NCI-H510A treated with DMSO at 0.1 percent for 48 hours (cell line): ENCODE measurements around the gene GCGR.

ENCODE experiments used
- DNase-seq: peaks from one replicate; lab custom pipeline; 2025; lab: John Stamatoyannopoulos, UW

The GCGR gene

DNA sequence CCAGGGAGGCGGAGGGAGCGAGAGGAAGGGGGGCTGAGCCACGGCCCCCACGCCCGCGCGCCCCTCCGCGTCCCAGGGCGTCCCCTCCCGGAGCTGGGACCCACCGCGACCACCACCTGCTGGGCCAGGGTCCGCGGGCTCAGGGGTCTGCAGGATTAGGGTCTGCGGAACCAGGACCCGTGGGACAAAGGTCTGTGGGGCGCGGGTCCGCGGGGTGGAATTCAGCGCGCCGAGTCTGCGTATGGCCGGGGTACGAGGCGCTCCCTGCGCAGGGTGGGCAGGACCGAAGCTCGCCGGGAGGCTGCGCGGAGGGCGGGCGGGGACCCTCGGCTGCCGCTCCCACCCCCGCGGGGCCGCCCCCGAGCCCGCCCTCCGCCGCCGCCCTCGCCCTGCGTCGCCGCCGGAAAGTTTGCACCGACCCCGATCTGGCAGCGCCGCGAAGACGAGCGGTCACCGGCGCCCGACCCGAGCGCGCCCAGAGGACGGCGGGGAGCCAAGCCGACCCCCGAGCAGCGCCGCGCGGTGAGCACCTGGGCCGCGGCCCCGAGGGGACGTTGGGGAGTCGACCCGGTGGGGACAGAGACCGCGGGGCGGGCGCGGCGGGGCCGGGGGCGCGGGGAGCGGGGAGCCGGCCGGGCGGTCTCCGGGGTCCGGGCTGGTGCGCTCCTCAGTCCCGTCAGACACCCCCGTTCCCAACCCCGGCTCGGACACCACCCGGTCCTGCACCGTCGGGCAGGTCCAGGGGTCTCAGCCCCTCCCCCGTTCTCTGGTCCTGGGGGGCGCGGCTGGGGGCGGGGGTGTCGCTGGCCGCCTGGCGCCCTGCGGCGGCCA is at the start of gene GCGR:
GCGR (plus strand) TSS at position 423 of the 831 bp plus-strand sequence. CDS start 4,869 bp downstream, outside the sequence.
- DNase-seq = no peak

DNA sequence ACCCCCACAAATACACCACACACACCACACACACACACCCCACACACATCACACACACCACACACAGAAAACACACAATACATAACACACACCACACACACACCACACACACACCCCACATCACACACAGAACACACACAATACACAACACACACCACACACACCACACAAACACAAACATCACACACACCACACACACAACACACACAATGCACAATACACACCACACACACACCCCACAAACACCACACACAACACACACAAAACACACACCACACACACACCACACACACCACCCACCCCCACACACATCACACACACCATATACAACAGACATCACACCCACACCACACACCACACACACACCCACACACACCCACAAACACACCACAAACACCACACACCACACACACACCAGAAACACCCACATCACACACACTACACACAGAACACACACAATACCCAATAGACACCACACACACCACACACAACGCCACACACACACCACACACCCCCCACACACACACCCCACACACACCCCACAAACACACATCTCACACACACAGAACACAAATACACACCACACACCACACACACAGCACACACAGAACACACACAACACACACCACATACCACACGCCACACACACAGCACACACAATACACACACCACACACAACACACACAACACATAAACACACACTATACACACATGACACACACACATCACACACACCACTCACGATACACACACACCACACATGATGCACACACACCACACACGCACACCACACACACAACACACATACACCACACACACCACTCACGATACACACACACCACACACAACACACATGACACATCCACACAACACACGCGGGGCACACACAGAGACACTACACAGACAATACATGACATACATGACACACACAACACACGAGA is 11.0 kb upstream of the GCGR start:
- DNase-seq = no peak

DNA sequence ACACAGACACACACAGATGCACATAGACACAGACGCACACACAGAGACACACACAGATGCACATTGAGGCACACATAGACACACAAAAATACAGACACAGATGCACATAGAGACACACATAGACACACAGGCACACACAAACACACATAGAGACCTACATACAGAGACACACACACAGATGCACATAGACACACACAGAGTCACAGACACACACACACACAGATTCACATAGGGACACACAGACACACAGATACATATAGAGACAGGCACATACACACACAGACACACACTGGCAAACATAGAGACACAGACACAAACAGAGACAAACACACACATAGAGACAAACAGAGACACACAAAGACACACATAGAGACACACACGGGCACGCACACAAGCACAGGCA is 9.9 kb upstream of the GCGR start:
- no peak for DNase-seq

DNA sequence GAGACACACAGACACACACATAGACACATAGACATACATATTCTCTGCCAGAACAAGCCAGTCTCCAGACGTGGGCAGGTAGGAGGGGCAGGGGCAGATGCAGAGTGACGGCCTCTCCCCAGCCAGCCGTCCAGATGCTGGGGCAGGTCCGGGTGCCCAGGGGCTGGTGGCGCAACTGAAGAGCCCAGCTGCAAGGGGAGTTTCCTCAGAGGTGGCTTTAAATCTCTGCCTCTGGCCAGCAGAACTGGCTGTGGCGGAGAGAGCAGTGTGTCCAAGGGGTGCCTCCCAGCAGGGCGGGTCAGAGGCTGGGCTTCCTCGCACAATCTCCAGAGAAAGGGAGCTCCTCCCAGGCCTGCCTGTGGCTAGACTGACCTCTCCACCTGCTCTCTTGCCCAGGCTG is 9.4 kb upstream of the GCGR start:
- DNase-seq = no peak

DNA sequence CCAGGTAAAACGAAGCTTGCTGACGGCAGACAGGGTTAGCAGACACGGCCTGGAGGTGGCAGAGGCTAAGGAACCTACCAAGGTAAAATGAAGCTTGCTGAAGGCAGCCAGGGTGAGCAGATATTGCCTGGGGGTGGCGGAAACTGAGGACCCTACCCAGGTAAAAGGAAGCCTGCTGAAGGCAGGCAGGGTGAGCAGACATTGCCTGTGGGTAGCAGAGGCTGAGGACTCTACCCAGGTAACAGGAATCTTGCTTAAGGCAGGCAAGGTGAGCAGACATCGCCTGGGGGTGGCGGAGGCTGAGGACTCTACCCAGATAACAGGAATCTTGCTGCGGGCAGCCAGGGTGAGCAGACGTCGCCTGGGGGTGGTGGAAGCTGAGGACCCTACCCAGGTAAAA is 2.6 kb upstream of the GCGR start:
- no peak for DNase-seq

DNA sequence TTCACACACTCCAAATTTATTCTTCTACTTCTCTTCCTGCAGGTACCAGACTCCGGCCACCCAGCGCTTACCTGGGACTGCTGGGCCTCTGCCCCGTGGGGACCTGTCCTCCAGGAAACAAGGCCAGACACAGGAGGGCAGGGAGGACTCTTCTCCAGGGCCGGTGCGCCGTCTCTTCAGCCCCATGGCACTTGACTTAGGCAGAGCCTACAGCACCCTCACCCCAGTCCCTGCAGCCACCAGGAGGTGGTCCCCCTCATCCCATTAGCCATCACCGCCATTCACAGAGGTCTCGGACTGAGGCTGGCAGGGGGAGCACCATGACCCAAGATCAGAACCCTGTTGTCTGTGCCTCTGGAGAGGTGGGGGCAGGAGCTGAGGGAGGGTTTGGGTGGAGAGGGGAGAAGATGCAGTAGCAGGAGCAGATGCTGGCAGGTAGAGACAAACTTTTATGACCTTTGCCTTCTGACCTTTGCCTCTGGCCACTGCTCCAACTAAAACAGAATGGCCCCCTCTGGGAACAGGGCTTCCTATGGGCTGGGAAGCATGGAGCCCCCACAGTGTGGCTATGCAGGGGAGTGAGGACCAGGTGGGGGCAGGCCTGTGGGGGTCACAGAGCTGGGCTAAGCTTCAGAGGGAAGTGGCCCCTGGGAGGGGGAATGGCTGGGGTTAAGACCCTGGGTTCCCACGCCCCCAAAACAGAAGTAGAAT is 1.7 kb upstream of the GCGR start:
- no peak for DNase-seq

DNA sequence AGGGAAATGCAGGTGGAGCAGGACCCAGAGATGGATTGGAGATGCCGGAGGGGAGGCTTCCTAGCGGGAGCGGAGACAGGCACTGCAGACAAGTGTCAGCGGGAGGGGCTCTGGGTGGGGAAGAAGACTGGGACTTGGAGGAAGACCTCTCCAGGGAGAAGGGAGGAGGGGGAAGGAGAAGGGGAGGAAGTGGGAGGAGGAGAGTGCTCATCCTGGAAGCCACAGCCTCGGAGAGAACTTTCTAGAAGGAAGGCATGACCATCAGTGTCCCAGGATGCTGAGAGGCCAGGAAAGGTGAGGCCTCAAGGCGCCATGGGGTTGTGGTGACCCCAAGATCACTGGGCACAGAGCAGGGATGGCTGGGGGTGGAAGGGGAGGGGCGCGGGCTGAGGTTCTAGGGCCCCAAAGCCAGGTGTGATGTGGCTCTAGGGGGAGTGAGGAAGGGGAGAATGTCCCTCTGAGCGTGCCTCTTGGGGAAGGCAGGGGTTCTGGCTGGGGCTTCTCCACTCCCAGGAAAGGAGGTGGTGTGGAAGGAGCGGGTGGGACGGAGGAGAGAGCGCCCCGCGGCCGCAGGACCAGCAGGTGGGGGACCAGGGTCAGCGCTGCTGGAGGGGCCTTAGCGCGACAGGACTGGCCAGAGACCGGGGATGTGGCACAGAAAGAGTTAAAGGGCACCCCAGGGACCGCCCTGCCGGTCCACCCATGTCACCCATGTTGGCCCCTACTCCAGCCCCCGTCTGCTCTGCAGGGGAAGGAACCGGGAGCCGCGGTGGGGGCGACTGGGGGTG is 900 bp upstream of the GCGR start:
- DNase-seq = no peak

DNA sequence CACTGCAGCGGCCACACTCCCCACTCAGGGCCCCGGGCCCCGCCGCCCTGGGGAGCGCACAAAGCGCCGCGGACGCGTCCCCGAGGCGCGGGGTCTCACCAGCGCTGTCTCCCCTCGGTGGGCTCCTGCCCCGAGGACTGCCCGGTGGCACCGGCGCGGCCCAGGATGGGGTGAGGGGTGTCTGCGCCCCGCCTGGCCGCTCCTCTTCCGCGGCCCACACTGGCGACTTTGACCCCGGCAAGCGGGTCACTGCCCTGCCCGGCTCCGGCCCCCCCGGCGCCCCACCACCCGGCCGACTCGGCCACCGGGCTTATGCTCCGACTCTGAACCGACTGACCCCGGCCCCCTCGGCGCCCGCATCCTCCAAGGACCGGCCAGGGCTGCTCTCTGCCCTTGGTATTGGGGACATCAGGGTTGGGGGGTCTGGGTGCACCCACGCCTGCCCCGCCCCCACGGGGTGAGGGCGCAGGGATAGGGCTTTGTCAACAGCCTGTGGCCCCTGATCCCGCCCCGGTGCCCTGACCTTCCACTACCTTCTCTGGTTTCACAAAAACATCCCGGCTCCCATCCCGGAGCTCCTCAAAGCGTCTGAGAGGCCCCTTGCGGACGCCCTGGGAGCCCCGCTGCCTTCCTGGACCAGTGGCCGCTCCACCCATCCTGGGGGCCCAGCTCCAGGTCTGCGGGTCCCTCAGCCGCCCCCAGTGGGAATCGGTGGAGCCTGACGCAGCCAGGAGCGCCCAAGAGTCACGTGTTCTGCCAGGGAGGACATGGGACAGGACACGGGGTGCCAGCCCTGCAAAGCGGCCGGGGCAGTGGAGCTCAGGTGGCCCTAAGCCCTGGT is 829 bp downstream of the GCGR start:
- no peak for DNase-seq

DNA sequence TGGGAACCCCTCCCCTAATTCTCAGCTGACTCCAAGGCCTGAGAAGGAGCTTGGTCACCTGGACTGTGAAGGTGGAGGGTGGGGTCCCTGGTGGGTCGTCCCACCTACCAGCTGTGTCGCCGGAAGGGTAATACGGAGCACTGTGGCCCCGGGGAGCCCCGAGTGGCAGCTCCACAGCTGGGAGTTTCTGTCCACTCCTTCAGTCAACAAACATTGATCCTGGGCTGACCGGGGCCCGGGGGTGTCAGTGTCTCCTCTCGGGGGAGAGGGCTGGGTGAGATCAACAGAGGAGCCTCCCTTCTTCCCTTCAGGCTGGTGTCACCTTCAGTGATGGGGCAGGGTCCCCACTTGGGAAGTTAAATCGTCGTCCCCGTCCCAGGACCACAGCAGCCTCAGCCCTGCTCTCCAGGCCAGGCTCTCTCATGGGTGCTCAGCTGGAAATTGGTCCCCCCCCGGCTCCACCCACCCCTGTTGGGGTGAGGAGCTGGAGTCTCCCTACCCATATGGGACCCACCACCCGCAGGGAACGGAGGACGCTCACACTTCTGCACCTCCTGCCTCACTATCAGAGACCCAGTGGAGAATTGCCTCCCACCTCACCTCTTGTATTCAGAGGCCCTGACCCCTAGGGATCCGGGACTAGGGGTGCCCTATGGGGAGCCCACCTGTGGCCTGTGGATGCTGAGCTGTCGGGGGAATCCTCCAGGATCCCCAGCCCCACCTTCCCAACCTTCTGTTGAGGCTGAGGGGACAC is 1.9 kb downstream of the GCGR start:
- no peak for DNase-seq

DNA sequence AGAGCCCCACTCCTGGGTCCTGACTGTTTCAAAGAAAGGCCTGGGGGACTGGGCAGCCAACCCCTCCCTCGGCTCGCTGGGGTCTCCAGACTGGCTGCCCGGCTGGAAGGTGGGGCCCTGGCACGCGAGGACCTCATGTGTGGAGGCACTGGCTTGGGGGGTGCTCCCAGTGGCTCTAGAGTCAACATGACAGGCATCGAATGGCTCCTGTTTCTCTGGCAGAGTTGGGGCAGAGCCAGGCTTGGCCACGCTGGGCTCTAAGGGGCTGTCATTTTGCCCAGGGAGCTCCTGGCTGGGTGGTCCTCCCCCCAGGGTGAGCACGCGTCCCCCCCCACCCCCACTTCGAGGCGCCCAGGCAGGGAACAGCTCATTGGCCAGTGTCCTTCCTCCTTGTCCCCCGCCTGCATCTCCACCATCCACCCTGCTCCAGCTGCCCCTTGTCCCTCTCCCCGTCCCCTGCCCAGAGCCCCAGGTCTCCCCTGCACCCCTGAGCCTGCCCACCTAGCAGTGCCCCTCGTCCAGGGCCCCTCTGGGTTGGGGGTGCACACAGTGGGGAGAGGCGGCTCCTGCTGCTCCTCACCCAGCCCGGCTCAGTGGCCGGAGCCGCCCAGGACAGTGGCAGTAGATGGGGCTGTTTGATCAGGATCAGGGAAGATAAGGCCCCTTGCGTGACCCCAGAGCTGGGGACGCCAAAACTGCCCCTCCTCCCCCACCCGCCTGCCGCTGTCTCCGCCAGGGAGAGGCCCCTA is 2.7 kb downstream of the GCGR start:
- no peak for DNase-seq

DNA sequence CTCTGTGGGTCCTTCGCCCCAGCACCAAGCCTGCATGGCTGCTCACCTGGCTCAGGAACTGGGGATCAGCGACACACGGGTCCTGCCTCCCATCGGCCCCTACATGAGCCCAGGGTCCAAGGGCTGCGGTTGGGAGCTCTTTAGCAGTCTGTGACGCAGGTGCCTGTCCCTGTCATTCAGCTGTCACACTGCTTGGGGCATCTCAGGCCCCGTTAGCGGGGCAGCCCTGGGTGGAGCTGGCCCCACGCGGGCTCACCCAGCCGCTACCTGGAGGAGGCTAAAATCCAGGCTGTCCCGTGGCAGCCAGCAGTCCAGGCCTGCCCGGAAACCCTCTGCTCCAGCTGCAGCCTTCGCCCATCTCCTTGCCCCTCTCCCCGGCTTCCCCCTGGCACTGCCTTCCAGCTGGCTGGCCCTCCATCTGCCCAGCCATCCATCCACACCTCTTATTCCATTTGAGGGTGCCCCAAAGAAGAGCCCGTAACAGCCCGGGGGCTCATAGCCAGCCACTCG is 3.3 kb downstream of the GCGR start:
- DNase-seq = no peak

DNA sequence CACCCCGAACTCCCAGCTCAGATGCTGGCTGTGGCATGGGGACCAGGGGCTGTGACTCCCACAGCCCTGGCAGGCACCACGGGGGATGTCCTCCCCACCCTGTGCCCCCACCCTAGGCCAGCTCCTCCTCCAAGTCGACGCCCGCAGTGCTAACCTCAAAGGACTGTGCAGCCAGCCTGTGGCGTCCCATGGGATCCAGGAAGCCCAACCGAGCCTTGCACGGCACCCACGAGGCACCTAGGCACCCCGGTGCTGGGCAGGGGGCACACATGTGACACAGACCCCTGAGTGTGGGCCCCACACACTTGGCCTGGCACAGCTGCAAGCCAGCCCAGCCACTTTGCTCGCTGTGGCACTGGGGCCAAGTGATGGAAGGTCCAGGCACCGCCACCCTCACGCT is 3.9 kb downstream of the GCGR start:
- no peak for DNase-seq

DNA sequence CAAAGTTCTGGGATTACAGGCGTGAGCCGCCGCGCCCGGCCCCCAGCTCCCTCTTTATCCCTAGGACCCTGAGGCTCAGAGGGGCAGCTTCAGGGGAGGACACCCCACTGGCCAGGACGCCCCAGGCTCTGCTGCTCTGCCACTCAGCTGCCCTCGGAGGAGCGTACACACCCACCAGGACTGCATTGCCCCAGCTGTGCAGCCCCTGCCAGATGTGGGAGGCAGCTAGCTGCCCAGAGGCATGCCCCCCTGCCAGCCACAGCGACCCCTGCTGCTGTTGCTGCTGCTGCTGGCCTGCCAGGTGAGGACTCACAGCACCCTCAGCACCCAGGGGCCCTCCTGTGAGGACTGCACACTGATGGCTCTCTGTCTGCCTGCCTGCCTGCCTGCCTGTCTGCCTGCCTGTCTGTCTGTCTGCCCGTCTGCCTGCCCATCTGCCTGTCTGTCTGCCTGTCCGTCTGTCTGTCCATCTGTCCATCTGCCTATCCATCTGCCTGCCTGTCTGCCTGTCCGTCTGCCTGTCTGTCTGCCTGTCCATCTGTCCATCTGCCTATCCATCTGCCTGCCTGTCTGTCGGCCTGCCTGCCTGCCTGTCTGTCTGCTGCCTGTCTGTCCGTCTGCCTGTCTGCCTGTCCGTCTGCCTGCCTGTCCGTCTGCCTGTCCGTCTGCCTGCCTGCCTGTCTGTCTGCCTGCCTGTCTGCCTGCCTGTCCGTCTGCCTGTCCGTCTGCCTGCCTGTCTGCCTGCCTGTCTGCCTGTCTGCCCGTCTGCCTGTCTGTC is 5.0 kb downstream of the GCGR start:
- DNase-seq = no peak

DNA sequence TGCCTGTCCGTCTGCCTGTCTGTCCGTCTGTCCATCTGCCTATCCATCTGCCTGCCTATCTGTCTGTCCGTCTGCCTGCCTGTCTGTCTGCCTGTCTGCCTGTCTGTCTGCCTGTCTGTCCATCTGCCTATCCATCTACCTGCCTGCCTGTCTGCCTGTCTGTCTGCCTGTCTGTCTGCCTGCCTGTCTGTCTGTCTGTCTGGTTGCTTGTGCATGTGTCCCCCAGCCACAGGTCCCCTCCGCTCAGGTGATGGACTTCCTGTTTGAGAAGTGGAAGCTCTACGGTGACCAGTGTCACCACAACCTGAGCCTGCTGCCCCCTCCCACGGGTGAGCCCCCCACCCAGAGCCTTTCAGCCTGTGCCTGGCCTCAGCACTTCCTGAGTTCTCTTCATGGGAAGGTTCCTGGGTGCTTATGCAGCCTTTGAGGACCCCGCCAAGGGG is 5.6 kb downstream of the GCGR start:
- DNase-seq = no peak

DNA sequence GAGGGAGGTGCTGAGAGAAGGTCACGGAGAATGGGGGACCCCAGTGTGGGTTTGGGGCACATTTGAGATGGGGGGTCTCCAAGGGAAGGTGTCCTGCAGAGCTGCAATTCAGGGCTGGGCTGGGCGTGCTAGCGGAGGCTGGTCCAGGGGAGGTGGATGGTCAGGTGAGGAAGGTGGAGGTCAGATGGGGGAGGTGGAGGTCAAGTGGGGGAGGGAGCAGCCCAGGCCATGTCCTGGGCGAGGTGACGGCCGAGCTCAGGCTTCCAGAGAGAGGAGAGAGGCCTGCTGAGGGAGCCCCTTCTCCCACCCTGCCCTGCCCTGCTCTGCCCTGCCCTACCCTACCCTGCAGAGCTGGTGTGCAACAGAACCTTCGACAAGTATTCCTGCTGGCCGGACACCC is 6.5 kb downstream of the GCGR start:
- no peak for DNase-seq

DNA sequence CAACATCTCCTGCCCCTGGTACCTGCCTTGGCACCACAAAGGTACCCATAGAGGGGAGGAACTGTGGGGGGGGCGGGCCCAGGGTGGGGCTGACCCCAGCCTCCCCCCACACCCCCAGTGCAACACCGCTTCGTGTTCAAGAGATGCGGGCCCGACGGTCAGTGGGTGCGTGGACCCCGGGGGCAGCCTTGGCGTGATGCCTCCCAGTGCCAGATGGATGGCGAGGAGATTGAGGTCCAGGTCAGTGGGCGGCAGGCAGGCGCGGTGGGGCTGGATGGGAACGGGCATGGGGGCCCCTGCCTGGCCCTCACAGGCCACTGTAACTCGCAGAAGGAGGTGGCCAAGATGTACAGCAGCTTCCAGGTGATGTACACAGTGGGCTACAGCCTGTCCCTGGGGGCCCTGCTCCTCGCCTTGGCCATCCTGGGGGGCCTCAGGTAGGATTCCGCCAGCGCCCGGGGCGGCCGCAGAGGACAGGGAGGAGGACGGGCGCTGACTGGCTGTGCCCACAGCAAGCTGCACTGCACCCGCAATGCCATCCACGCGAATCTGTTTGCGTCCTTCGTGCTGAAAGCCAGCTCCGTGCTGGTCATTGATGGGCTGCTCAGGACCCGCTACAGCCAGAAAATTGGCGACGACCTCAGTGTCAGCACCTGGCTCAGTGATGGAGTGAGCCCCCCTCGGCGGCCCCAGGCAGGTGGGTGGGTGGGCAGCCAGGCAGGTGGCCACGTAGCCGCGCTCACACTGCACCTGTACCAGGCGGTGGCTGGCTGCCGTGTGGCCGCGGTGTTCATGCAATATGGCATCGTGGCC is 7.1 kb downstream of the GCGR start:
- DNase-seq = no peak
